DMS53 treated with DMSO at 0.1 percent for 48 hours (cell line): ENCODE data around the gene ZNF765.
"Not testable (repeated sequence)": the region's sequence is repeated elsewhere in the genome, so short reads cannot be mapped to it uniquely, and the experiment has no call there.

ENCODE experiments used
- DNase-seq: peaks from one replicate; lab custom pipeline; 2025; ENCODE audit not compliant: unreplicated experiment; lab: John Stamatoyannopoulos, UW

ZNF765 gene

GRCh38 chr19:53420520-53421315 lies 25.8 kb downstream of the ZNF765 start:
- peak; percentile 69 for DNase-seq

GRCh38 chr19:53422551-53422950 lies 27.6 kb downstream of the ZNF765 start:
- DNase-seq: no peak

GRCh38 chr19:53423074-53423473 lies 28.1 kb downstream of the ZNF765 start:
- peak; percentile 19 for DNase-seq

- not testable (repeated sequence) for DNase-seq
Measured at GRCh38 chr19:53423680-53424079, 28.7 kb downstream of the ZNF765 start.

- peak; percentile 63 for DNase-seq
Measured at GRCh38 chr19:53424968-53425597, 30.1 kb downstream of the ZNF765 start.

- DNase-seq: peak; percentile 94
Measured at GRCh38 chr19:53431399-53432087, 36.6 kb downstream of the ZNF765 start, which contains the start of gene ZNF761. Gene ZNF761 (plus strand): TSS chr19:53431984. CDS start chr19:53447269, 15,285 bp downstream.

GRCh38 chr19:53432088-53432661 lies 37.2 kb downstream of the ZNF765 start:
- DNase-seq: no peak

GRCh38 chr19:53443809-53444208 lies 48.9 kb downstream of the ZNF765 start:
- DNase-seq: not testable (repeated sequence)

GRCh38 chr19:53447196-53447595 lies 52.2 kb downstream of the ZNF765 start:
- DNase-seq: not testable (repeated sequence)

GRCh38 chr19:53455828-53456227 lies 60.9 kb downstream of the ZNF765 start:
- DNase-seq: no peak

- DNase-seq: not testable (repeated sequence)
Measured at GRCh38 chr19:53460131-53460721, 65.3 kb downstream of the ZNF765 start.

- DNase-seq: no peak
Measured at GRCh38 chr19:53461866-53462265, 66.9 kb downstream of the ZNF765 start.

- no peak for DNase-seq
Measured at GRCh38 chr19:53462861-53463260, 67.9 kb downstream of the ZNF765 start.

- no peak for DNase-seq
Measured at GRCh38 chr19:53463263-53463662, 68.3 kb downstream of the ZNF765 start.

- no peak for DNase-seq
Measured at GRCh38 chr19:53466726-53467484, 72.0 kb downstream of the ZNF765 start.

GRCh38 chr19:53467485-53468262 lies 72.7 kb downstream of the ZNF765 start, which contains the start of gene ZNF813:
Gene ZNF813 (plus strand): TSS chr19:53467733. CDS start chr19:53483823, 16,090 bp downstream.
- DNase-seq: peak; percentile 40

GRCh38 chr19:53468628-53469027 lies 73.7 kb downstream of the ZNF765 start:
- DNase-seq: not testable (repeated sequence)

GRCh38 chr19:53471916-53472315 lies 77.0 kb downstream of the ZNF765 start:
- DNase-seq: no peak

GRCh38 chr19:53474832-53475231 lies 79.9 kb downstream of the ZNF765 start:
- DNase-seq: not testable (repeated sequence)
